GM06990 (cell line): ENCODE measurements around the gene SAMD8.
A peak's percentile ranks its signal among the peaks of the same experiment; 100 is the strongest.

Experiments used
- DNase-seq: peaks from one replicate; pipeline ENCODE4 v3.0.0-alpha.2; 2011; ENCODE audit not compliant: insufficient read length; ENCODE audit errors: extremely low read depth
- H3K27me3 ChIP-seq: replicated peaks from 2 replicates; pipeline ENCODE4 v1.6.0; 2011; ENCODE audit warnings: low read length; ENCODE audit not compliant: control insufficient read depth, insufficient read depth
- H3K36me3 ChIP-seq: 2 replicates; pipeline ENCODE4 v1.5.1; 2011; ENCODE audit warnings: low read length; ENCODE audit not compliant: control insufficient read depth, insufficient read depth
- H3K4me3 ChIP-seq: replicated peaks from 2 replicates; pipeline ENCODE4 v1.5.1; 2011; ENCODE audit warnings: low read depth, mild to moderate bottlenecking, control low read depth, low read length
- CTCF ChIP-seq: IDR thresholded peaks from 2 replicates; pipeline ENCODE4 v1.5.1; 2011; ENCODE audit warnings: low read length, control low read depth, mild to moderate bottlenecking, inconsistent platforms; ENCODE audit not compliant: insufficient read depth, poor library complexity, severe bottlenecking

The SAMD8 gene

GRCh38 chr10:75111365-75111906 is at the start of gene SAMD8:
Gene SAMD8, plus strand, starts transcription at chr10:75111656. Its CDS starts 38,873 bp downstream, at chr10:75150529.
- TF ChIP-seq CTCF = no peak
- DNase-seq = peak; percentile 99

GRCh38 chr10:75061709-75062505 is 49.5 kb upstream of the SAMD8 start:
- H3K36me3 ChIP-seq = no peaks in the 10 kb centered on the region
- no peak overlapping the region for H3K4me3 ChIP-seq
- TF ChIP-seq CTCF = no peak
- DNase-seq = no peak
- no peaks in the 10 kb centered on the region for H3K27me3 ChIP-seq

More at GRCh38 chr10:75111365-75111906, at the start of gene SAMD8:
- Histone ChIP-seq H3K36me3 (no peaks in the 10 kb centered on the region; the same call in 1 of the 2 replicates), H3K4me3 (peak within 1 kb of the TSS; percentile 95), H3K27me3 (no peaks in the 10 kb centered on the region)

- Histone ChIP-seq H3K36me3 (no peaks in the 10 kb centered on the region), H3K4me3 (no peak overlapping the region), H3K27me3 (no peaks in the 10 kb centered on the region)
- TF ChIP-seq CTCF = no peak
- no peak for DNase-seq
Measured at GRCh38 chr10:75062506-75063299, 48.8 kb upstream of the SAMD8 start.

GRCh38 chr10:75063461-75064230 is 47.8 kb upstream of the SAMD8 start:
- no peak for DNase-seq
- no peaks in the 10 kb centered on the region for H3K36me3 ChIP-seq
- TF ChIP-seq CTCF = no peak
- no peaks in the 10 kb centered on the region for H3K27me3 ChIP-seq
- H3K4me3 ChIP-seq = no peak overlapping the region

- TF ChIP-seq CTCF = no peak
- Histone ChIP-seq H3K27me3 (no peaks in the 10 kb centered on the region), H3K36me3 (no peaks in the 10 kb centered on the region), H3K4me3 (no peak overlapping the region)
- DNase-seq = no peak
Measured at GRCh38 chr10:75065076-75065475, 46.4 kb upstream of the SAMD8 start.
